MM.1S (cell line): ENCODE results near the gene AEBP1.

Experiments
- EZH2 ChIP-seq: fragments of 300-600 bp; sonication (generic); optimal IDR thresholded peaks from 2 replicates; pipeline ENCODE3; 2017; ENCODE audit warnings: low read depth, mild to moderate bottlenecking, antibody characterized with exemption, low read length, mixed read lengths
- EZH2phosphoT487 ChIP-seq: fragments of 300-600 bp; sonication (generic); IDR thresholded peaks from 2 replicates; pipeline ENCODE4 v1.6.1; 2018; ENCODE audit warnings: antibody characterized with exemption, low read length
- TF ChIP-seq, protein P1 (sequence below): fragments of 300-600 bp; sonication (generic); IDR thresholded peaks from 2 replicates; pipeline ENCODE4 v1.5.1; 2016; ENCODE audit warnings: antibody characterized with exemption, low read length, mixed read lengths

DNA sequence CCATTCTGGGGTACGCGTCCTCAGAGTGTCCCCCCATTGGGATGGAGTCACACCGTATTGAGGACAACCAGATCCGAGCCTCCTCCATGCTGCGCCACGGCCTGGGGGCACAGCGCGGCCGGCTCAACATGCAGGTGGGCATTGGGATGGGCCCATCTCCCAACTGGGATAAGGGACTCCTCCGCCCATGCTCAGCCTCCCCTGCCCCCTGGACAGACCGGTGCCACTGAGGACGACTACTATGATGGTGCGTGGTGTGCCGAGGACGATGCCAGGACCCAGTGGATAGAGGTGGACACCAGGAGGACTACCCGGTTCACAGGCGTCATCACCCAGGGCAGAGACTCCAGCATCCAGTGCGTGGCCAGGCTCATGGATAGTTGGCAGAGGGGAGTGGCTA is 5.8 kb downstream of the AEBP1 start:
- TF ChIP-seq, protein P1, sequence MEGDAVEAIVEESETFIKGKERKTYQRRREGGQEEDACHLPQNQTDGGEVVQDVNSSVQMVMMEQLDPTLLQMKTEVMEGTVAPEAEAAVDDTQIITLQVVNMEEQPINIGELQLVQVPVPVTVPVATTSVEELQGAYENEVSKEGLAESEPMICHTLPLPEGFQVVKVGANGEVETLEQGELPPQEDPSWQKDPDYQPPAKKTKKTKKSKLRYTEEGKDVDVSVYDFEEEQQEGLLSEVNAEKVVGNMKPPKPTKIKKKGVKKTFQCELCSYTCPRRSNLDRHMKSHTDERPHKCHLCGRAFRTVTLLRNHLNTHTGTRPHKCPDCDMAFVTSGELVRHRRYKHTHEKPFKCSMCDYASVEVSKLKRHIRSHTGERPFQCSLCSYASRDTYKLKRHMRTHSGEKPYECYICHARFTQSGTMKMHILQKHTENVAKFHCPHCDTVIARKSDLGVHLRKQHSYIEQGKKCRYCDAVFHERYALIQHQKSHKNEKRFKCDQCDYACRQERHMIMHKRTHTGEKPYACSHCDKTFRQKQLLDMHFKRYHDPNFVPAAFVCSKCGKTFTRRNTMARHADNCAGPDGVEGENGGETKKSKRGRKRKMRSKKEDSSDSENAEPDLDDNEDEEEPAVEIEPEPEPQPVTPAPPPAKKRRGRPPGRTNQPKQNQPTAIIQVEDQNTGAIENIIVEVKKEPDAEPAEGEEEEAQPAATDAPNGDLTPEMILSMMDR: no peak
- TF ChIP-seq EZH2 (no peak), EZH2phosphoT487 (no peak)
